DMS53 (cell line): ENCODE results near the gene KRT15.

Source experiments
- DNase-seq: peaks from one replicate; lab custom pipeline; 2025; lab: John Stamatoyannopoulos, UW

KRT15 gene

GRCh38 chr17:41504246-41504977, 14.3 kb downstream of the KRT15 start:
- no peak for DNase-seq

GRCh38 chr17:41503202-41503601, 15.5 kb downstream of the KRT15 start:
- no peak for DNase-seq

- peak; percentile 57 for DNase-seq
These were observed 18.4 kb downstream of the KRT15 start for GRCh38 chr17:41500131-41500911.

- DNase-seq = no peak
These were observed 19.0 kb downstream of the KRT15 start for GRCh38 chr17:41499714-41500113.

- peak; percentile 27 for DNase-seq
These were observed 20.4 kb downstream of the KRT15 start for GRCh38 chr17:41498276-41498675.

GRCh38 chr17:41496803-41497484, 21.7 kb downstream of the KRT15 start:
- DNase-seq = peak; percentile 93

GRCh38 chr17:41494524-41494923, 24.2 kb downstream of the KRT15 start:
- DNase-seq = peak; percentile 46

- peak; percentile 44 for DNase-seq
These were observed 25.9 kb downstream of the KRT15 start for GRCh38 chr17:41492771-41493170.

- DNase-seq = no peak
These were observed 26.3 kb downstream of the KRT15 start for GRCh38 chr17:41492351-41492750.

GRCh38 chr17:41491476-41491875, 27.2 kb downstream of the KRT15 start:
- no peak for DNase-seq

- no peak for DNase-seq
These were observed 28.4 kb downstream of the KRT15 start for GRCh38 chr17:41490000-41490990.

- DNase-seq = no peak
These were observed 29.2 kb downstream of the KRT15 start, which contains the start of gene KRT36 for GRCh38 chr17:41489531-41489930. TSS of gene KRT36 (minus strand) at chr17:41489910. CDS start at chr17:41489864, 46 bp downstream.

GRCh38 chr17:41486809-41487530, 31.7 kb downstream of the KRT15 start:
- DNase-seq = peak; percentile 61

- DNase-seq = no peak
These were observed 32.4 kb downstream of the KRT15 start for GRCh38 chr17:41486316-41486715.

- DNase-seq = no peak
These were observed 33.5 kb downstream of the KRT15 start for GRCh38 chr17:41484920-41485904.

GRCh38 chr17:41483991-41484826, 34.5 kb downstream of the KRT15 start:
- no peak for DNase-seq

- DNase-seq = no peak
These were observed 35.2 kb downstream of the KRT15 start for GRCh38 chr17:41483531-41483930.

GRCh38 chr17:41481036-41481435, 37.7 kb downstream of the KRT15 start, which contains the start of gene KRT35:
TSS of gene KRT35 (minus strand) at chr17:41481151. CDS start at chr17:41481097, 54 bp downstream.
- no peak for DNase-seq
